ENCODE data around the gene PRAMEF20. TPM values are rescaled to one million over a fixed set of nuclear protein-coding genes. Genes with fewer than 3 reads are reported as not detected.
"Not testable (repeated sequence)": the region's sequence is repeated elsewhere in the genome, so short reads cannot be mapped to it uniquely, and the experiment has no call there.

PRAMEF20 gene
- total RNA-seq = not detected

GRCh38 chr1:13410150-13410549, at the start of gene PRAMEF20:
Gene PRAMEF20 (plus strand): TSS chr1:13410450. CDS start chr1:13416355, 5,905 bp downstream.
- POLR2A ChIA-PET; H3K27ac Mint-ChIP-seq; ATAC-seq; DNase-seq; H3K4me1 Mint-ChIP-seq (ENCODE audit: low read depth); H3K4me3 Mint-ChIP-seq; intact Hi-C loops (cut with micrococcal nuclease); H3K36me3 Mint-ChIP-seq (ENCODE audit: low read depth); H3K27me3 Mint-ChIP-seq; H3K9me3 Mint-ChIP-seq; CTCF ChIA-PET: not testable (repeated sequence)

- CTCF ChIA-PET; H3K27me3 Mint-ChIP-seq; H3K4me1 Mint-ChIP-seq (ENCODE audit: low read depth); H3K36me3 Mint-ChIP-seq (ENCODE audit: low read depth); intact Hi-C loops (cut with micrococcal nuclease); H3K27ac Mint-ChIP-seq; DNase-seq; H3K4me3 Mint-ChIP-seq; H3K9me3 Mint-ChIP-seq; ATAC-seq; POLR2A ChIA-PET: not testable (repeated sequence)
These were observed 47.9 kb upstream of the PRAMEF20 start for GRCh38 chr1:13362364-13362763.

- DNase-seq; ATAC-seq; POLR2A ChIA-PET; H3K4me1 Mint-ChIP-seq (ENCODE audit: low read depth); H3K27me3 Mint-ChIP-seq; H3K36me3 Mint-ChIP-seq (ENCODE audit: low read depth); H3K4me3 Mint-ChIP-seq; H3K9me3 Mint-ChIP-seq; intact Hi-C loops (cut with micrococcal nuclease); CTCF ChIA-PET; H3K27ac Mint-ChIP-seq: not testable (repeated sequence)
These were observed 45.3 kb upstream of the PRAMEF20 start for GRCh38 chr1:13364928-13365327.

- H3K27ac Mint-ChIP-seq; CTCF ChIA-PET; H3K4me1 Mint-ChIP-seq (ENCODE audit: low read depth); H3K9me3 Mint-ChIP-seq; H3K27me3 Mint-ChIP-seq; ATAC-seq; POLR2A ChIA-PET; H3K4me3 Mint-ChIP-seq; intact Hi-C loops (cut with micrococcal nuclease); DNase-seq; H3K36me3 Mint-ChIP-seq (ENCODE audit: low read depth): not testable (repeated sequence)
These were observed 43.7 kb upstream of the PRAMEF20 start for GRCh38 chr1:13366536-13366935.

DNA sequence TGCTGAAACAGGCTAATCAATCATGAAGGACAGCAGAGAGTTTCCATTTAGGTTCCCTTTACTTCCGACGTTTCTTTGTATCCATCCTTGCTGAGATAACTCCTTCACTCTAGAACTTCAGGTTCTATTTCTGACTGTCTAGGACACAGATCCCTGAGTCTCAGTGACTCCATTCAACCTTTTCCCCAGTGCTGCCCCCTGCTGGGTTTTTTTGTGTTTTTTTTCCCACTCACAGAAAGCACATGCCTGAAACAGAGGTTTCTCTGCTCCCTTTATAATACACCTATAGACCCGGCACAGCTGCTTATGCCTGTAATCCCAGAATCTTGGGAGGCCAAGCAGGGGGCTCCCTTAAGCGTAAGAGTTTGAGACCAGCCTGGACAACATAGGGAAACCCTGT, 41.7 kb upstream of the PRAMEF20 start:
- peak; percentile 55 for DNase-seq
- POLR2A ChIA-PET; H3K4me1 Mint-ChIP-seq (ENCODE audit: low read depth); intact Hi-C loops (cut with micrococcal nuclease); ATAC-seq; H3K9me3 Mint-ChIP-seq; CTCF ChIA-PET; H3K36me3 Mint-ChIP-seq (ENCODE audit: low read depth); H3K27ac Mint-ChIP-seq; H3K4me3 Mint-ChIP-seq; H3K27me3 Mint-ChIP-seq: not testable (repeated sequence)

DNA sequence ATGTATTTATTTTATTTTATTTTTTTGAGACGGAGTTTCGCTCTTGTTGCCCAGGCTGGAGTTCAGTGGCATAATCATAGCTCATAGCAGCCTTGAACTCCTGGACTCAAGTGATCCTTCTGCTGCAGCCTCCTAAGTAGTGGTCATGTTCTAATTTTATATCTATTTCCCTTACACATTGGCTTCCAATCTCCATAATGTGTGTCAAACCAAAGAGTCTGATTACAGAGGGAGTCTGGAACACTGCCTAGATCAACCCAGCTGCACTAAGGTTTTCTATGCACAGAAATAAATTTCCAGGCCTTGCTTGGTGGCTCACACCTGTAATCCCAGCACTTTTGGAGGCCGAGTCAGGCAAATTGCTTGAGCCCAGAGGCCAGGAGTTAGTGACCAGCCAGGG, 31.3 kb upstream of the PRAMEF20 start:
- POLR2A ChIA-PET; DNase-seq; ATAC-seq; H3K36me3 Mint-ChIP-seq (ENCODE audit: low read depth); intact Hi-C loops (cut with micrococcal nuclease); H3K9me3 Mint-ChIP-seq; CTCF ChIA-PET; H3K4me3 Mint-ChIP-seq; H3K27ac Mint-ChIP-seq; H3K27me3 Mint-ChIP-seq; H3K4me1 Mint-ChIP-seq (ENCODE audit: low read depth): not testable (repeated sequence)

GRCh38 chr1:13380380-13380779, 29.9 kb upstream of the PRAMEF20 start:
- intact Hi-C loops (cut with micrococcal nuclease); H3K27me3 Mint-ChIP-seq; DNase-seq; H3K4me1 Mint-ChIP-seq (ENCODE audit: low read depth); H3K36me3 Mint-ChIP-seq (ENCODE audit: low read depth); H3K4me3 Mint-ChIP-seq; CTCF ChIA-PET; POLR2A ChIA-PET; ATAC-seq; H3K9me3 Mint-ChIP-seq; H3K27ac Mint-ChIP-seq: not testable (repeated sequence)

- CTCF ChIA-PET; H3K4me3 Mint-ChIP-seq; H3K36me3 Mint-ChIP-seq (ENCODE audit: low read depth); ATAC-seq; H3K27me3 Mint-ChIP-seq; DNase-seq; H3K9me3 Mint-ChIP-seq; POLR2A ChIA-PET; H3K4me1 Mint-ChIP-seq (ENCODE audit: low read depth); intact Hi-C loops (cut with micrococcal nuclease); H3K27ac Mint-ChIP-seq: not testable (repeated sequence)
These were observed 20.9 kb upstream of the PRAMEF20 start, which contains the start of gene PRAMEF17 for GRCh38 chr1:13389332-13389731. Gene PRAMEF17 (plus strand): TSS chr1:13389632. CDS start chr1:13389658, 26 bp downstream.

DNA sequence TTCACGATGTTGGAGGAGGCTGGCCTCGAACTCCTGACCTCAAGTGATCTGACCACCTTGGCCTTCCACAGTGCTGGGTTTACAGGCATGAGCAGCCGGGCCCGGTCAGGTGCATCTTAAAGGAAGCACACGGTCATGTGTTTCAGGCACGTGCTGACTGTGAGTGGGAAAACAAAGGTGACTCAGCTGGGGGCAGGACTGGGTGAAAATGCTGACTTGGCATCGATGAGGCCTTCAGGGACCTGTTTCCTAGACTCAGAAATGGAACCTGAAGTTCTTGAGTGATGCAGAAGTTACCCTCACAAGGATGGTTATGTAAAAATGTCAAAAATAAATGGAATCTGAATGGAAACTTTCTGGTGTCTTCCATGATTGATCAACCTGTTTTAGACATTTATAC, 17.2 kb upstream of the PRAMEF20 start:
- H3K4me3 Mint-ChIP-seq; DNase-seq; ATAC-seq; H3K36me3 Mint-ChIP-seq (ENCODE audit: low read depth); H3K27ac Mint-ChIP-seq; CTCF ChIA-PET; intact Hi-C loops (cut with micrococcal nuclease); H3K27me3 Mint-ChIP-seq; POLR2A ChIA-PET; H3K4me1 Mint-ChIP-seq (ENCODE audit: low read depth); H3K9me3 Mint-ChIP-seq: not testable (repeated sequence)

DNA sequence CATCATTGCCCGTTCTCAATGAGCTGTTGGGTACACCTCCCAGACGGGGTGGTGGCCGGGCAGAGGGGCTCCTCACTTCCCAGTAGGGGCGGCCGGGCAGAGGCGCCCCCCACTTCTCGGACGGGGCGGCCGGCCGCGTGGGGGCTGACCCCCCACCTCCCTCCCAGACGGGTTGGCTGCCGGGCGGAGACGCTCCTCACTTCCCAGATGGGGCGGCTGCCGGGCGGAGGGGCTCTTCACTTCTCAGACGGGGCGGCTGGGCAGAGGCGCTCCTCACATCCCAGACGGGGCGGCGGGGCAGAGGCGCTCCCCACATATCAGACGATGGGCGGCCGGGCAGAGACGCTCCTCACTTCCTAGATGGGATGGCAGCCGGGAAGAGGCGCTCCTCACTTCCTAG, 15.5 kb upstream of the PRAMEF20 start:
- H3K9me3 Mint-ChIP-seq; CTCF ChIA-PET; H3K27me3 Mint-ChIP-seq; DNase-seq; intact Hi-C loops (cut with micrococcal nuclease); H3K36me3 Mint-ChIP-seq (ENCODE audit: low read depth); H3K4me1 Mint-ChIP-seq (ENCODE audit: low read depth); ATAC-seq; POLR2A ChIA-PET; H3K4me3 Mint-ChIP-seq; H3K27ac Mint-ChIP-seq: not testable (repeated sequence)

DNA sequence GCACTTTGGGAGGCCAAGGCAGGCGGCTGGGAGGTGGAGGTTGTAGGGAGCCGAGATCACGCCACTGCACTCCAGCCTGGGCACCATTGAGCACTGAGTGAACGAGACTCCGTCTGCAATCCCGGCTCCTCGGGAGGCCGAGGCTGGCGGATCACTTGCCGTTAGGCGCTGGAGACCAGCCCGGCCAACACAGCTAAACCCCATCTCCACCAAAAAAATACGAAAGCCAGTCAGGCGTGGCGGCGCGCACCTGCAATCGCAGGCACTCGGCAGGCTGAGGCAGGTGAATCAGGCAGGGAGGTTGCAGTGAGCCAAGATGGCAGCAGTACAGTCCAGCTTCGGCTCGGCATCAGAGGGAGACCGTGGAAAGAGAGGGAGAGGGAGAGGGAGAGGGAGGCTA, 14.9 kb upstream of the PRAMEF20 start:
- DNase-seq; H3K4me3 Mint-ChIP-seq; H3K27me3 Mint-ChIP-seq; H3K4me1 Mint-ChIP-seq (ENCODE audit: low read depth); H3K27ac Mint-ChIP-seq; CTCF ChIA-PET; H3K9me3 Mint-ChIP-seq; POLR2A ChIA-PET; H3K36me3 Mint-ChIP-seq (ENCODE audit: low read depth); ATAC-seq; intact Hi-C loops (cut with micrococcal nuclease): not testable (repeated sequence)

All from activated CD8-positive, alpha-beta T cell treated with anti-CD3 and anti-CD28 coated beads for 36 hours (primary cell).